ENCODE data around the gene CLNK.

DNA sequence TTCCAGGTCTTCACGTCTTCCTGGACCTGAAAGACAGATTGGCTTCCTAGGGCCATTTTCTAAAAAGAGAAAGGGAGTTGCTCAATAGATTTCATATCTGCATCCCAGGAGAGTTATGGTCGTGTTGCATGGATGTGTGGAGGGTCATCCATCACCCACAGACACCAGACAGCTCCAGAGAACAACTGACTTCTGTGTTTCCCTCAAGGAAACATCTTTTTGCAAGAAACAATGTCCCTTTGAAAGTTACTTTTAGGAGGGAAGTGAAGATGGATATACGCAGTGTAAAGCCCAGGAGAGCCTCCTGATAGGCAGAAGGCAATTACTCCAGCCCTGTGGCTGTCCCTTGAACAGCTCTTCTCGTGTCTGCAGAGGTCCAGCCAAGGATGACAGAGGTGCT lies 108.3 kb downstream of the CLNK start:
- TF ChIP-seq CTCF (IDR thresholded peaks at IDR 0.05; ENCODE audit: low read depth, low read length), result no peak
- no peak for TF ChIP-seq EZH2phosphoT487 (IDR thresholded peaks at IDR 0.05; ENCODE audit: low read depth)

All from OCI-LY3 (cell line).